D721Med (cell line): ENCODE results near the gene SCUBE1.

Experiments
- DNase-seq: peaks from one replicate; pipeline ENCODE4 v3.0.0; 2011; ENCODE audit warnings: low spot score; ENCODE audit not compliant: insufficient read length
- FAIRE-seq: peaks from 2 replicates; lab custom pipeline; 2011; peaks lifted over from hg19 to GRCh38; lab: Jason Lieb, UNC
- TF ChIP-seq, protein P1 (sequence below): IDR thresholded peaks from 2 replicates; pipeline ENCODE4 v1.5.1; 2012; ENCODE audit warnings: mild to moderate bottlenecking, control low read depth; ENCODE audit not compliant: insufficient read depth; ENCODE audit errors: missing control alignments

The SCUBE1 gene

DNA sequence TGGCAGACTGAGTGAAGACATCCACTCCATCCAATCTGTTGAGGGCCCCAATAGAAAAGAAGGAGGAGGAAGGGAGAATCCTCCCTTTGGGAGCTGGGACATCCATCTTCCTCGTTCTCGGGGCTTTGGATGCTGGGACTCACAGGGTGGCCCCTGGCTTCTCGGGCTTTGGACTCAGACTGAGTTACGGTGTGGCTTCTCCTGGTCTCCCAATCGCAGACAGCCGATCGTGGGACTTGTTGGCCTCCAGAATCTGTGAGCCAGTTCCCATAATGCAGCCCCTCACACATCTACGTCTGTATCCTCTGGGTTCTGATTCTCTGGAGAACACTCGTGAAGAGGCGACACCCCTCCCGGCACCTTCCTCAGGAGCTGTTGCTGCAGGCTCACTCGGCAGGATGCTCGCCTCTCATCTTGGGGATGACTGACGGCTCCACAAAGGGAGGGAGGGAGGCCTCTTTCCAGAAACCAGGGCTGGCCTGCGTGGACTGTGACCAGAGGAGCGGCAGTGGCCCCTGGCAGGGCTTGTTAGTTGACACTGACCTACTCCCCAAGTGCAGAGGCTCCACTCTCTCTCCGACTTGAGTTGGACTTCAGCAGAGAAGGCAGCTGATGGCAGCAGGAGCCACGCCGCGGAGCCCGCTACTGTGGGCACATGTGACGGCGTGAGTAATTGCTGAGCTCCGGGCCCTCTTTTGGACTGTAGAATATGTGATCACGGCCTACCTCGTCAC, 141.5 kb downstream of the SCUBE1 start:
- DNase-seq: no peak
- TF ChIP-seq, protein P1, sequence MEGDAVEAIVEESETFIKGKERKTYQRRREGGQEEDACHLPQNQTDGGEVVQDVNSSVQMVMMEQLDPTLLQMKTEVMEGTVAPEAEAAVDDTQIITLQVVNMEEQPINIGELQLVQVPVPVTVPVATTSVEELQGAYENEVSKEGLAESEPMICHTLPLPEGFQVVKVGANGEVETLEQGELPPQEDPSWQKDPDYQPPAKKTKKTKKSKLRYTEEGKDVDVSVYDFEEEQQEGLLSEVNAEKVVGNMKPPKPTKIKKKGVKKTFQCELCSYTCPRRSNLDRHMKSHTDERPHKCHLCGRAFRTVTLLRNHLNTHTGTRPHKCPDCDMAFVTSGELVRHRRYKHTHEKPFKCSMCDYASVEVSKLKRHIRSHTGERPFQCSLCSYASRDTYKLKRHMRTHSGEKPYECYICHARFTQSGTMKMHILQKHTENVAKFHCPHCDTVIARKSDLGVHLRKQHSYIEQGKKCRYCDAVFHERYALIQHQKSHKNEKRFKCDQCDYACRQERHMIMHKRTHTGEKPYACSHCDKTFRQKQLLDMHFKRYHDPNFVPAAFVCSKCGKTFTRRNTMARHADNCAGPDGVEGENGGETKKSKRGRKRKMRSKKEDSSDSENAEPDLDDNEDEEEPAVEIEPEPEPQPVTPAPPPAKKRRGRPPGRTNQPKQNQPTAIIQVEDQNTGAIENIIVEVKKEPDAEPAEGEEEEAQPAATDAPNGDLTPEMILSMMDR: no peak
- FAIRE-seq: no peak

DNA sequence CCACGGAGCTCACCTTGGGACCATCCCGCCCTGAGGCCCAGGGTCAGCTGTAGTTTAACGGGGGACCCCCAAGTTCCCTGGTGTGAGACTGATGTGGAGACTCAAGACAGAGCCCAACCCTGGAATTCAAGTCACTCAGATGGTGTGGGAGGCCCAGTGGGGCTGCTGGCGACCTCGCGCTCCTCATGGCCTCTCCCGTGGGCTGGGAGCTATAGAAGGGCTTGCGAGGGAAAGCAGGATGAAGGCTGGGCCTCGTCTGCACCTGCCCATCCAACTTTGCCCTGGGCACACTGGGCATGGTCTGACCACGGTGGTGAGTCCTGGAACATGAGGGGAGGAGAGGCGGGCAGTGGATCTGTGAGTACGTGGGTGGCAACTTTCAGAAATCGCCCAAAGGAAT, 142.6 kb downstream of the SCUBE1 start:
- FAIRE-seq (no peak), DNase-seq (no peak)
- TF ChIP-seq, protein P1: no peak

- DNase-seq (no peak), FAIRE-seq (no peak)
- TF ChIP-seq, protein P1: no peak
Observed at GRCh38 chr22:43200031-43200430, 143.1 kb downstream of the SCUBE1 start.

DNA sequence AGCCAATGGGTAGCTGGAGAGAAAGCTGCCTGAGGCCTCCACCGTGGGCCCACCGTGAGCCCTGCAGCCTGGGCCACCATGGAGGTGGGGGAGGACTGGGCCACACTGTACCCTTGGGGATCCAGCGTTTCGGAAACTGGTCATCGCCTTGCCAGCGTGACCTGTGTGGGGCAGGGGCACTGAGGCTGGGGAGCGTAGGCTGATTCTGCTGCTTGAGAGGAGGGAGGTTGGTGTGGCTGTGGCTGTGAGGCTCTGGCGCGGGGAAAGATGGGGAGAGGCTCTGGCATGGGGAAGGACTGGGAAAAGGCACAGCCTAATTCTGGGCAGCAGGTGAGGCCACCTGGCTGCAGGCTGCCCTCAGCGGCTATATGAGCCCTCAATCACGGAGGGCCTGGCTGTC, 143.6 kb downstream of the SCUBE1 start:
- TF ChIP-seq, protein P1: no peak
- FAIRE-seq (no peak), DNase-seq (no peak)

DNA sequence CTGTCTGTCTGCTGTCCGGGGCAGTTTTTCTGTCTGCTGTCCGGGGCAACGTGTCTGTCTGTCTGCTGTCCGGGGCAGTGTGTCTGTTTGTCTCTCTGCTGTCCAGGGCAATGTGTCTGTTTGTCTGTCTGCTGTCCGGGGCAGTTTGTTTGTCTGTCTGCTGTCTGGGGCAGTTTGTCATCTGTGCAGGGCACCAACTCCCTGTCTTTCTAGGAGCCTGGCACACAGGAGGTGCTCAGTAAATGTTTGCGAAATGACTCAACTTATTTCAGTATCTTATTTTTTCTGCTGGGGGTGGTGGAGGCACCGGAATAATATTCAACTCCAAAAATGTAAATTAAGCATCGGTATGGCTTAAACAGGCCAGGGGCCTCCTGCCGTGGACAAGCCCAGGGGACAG, 144.2 kb downstream of the SCUBE1 start:
- TF ChIP-seq, protein P1: no peak
- FAIRE-seq (no peak), DNase-seq (no peak)

DNA sequence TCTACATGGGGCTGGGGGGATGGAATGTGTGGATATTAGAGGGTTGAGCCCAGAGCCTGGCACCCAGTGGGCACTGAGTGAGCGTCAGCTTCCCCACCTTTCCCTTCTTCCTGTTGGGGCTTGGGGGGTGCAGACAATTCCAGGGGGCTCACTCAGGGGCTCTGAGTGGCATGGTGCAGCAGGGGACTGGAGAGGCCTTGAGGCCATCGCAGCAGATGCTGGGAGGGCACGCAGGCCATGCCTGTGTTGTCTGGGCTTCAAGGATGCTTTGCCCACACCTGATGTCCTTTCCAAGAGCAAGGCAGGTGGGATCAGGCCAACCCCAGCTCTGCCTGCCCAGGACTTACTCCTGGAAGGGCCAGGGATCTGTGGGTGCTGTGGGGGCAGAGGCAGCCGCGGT, 145.0 kb downstream of the SCUBE1 start:
- TF ChIP-seq, protein P1: no peak
- DNase-seq (no peak), FAIRE-seq (no peak)

GRCh38 chr22:43197271-43197941, 145.8 kb downstream of the SCUBE1 start:
- TF ChIP-seq, protein P1: no peak
- no peak for FAIRE-seq
- no peak for DNase-seq
